Measurements from ENCODE around the gene ASB11. TPM values are rescaled to one million over a fixed set of nuclear protein-coding genes. Genes with fewer than 3 reads are reported as not detected.

Gene ASB11
- total RNA-seq, 1 donor from 2014 or later = not detected

- TF ChIP-seq CTCF (IDR thresholded peaks at IDR 0.05; ENCODE audit: unreplicated experiment) = no peak
- no peak overlapping the region for H3K27ac Mint-ChIP-seq
- peaks cover 12% of the 10 kb centered on the region for H3K4me1 Mint-ChIP-seq (ENCODE audit: low read depth)
- peaks cover 15% of the 10 kb centered on the region for H3K9me3 Mint-ChIP-seq (ENCODE audit: low read depth)
- no peaks in the 10 kb centered on the region for H3K27me3 Mint-ChIP-seq
- DNase-seq (ENCODE audit: low spot score, unreplicated experiment) = no peak
- no peak overlapping the region for H3K4me3 Mint-ChIP-seq (ENCODE audit: low read depth)
- peaks cover 3% of the 10 kb centered on the region for H3K36me3 Mint-ChIP-seq (ENCODE audit: insufficient read depth)
Measured at GRCh38 chrX:15298780-15299179, 16.7 kb downstream of the ASB11 start.

- peaks cover 12% of the 10 kb centered on the region for H3K4me1 Mint-ChIP-seq (ENCODE audit: low read depth)
- peaks cover 18% of the 10 kb centered on the region for H3K9me3 Mint-ChIP-seq (ENCODE audit: low read depth)
- H3K27me3 Mint-ChIP-seq = no peaks in the 10 kb centered on the region
- TF ChIP-seq CTCF (IDR thresholded peaks at IDR 0.05; ENCODE audit: unreplicated experiment) = no peak
- DNase-seq (ENCODE audit: low spot score, unreplicated experiment) = no peak
- H3K4me3 Mint-ChIP-seq (ENCODE audit: low read depth) = no peak overlapping the region
- H3K27ac Mint-ChIP-seq = no peak overlapping the region
- H3K36me3 Mint-ChIP-seq (ENCODE audit: insufficient read depth) = peaks cover 3% of the 10 kb centered on the region
Measured at GRCh38 chrX:15298201-15298600, 17.2 kb downstream of the ASB11 start.

- Mint-ChIP-seq H3K4me3 (ENCODE audit: low read depth) (no peak overlapping the region), H3K27ac (no peak overlapping the region), H3K9me3 (ENCODE audit: low read depth) (peaks cover 13% of the 10 kb centered on the region), H3K4me1 (ENCODE audit: low read depth) (no peaks in the 10 kb centered on the region), H3K36me3 (ENCODE audit: insufficient read depth) (no peaks in the 10 kb centered on the region), H3K27me3 (no peaks in the 10 kb centered on the region)
- TF ChIP-seq CTCF (IDR thresholded peaks at IDR 0.05; ENCODE audit: unreplicated experiment) = no peak
- no peak for DNase-seq (ENCODE audit: low spot score, unreplicated experiment)
Measured at GRCh38 chrX:15293451-15293850, 22.0 kb downstream of the ASB11 start.

- H3K4me3 Mint-ChIP-seq (ENCODE audit: low read depth) = no peak overlapping the region
- no peaks in the 10 kb centered on the region for H3K4me1 Mint-ChIP-seq (ENCODE audit: low read depth)
- H3K27ac Mint-ChIP-seq = no peak overlapping the region
- no peak for DNase-seq (ENCODE audit: low spot score, unreplicated experiment)
- no peaks in the 10 kb centered on the region for H3K36me3 Mint-ChIP-seq (ENCODE audit: insufficient read depth)
- H3K27me3 Mint-ChIP-seq = no peaks in the 10 kb centered on the region
- TF ChIP-seq CTCF (IDR thresholded peaks at IDR 0.05; ENCODE audit: unreplicated experiment) = no peak
- H3K9me3 Mint-ChIP-seq (ENCODE audit: low read depth) = peaks cover 12% of the 10 kb centered on the region
Measured at GRCh38 chrX:15292861-15293260, 22.6 kb downstream of the ASB11 start.

- no peaks in the 10 kb centered on the region for H3K27me3 Mint-ChIP-seq
- H3K9me3 Mint-ChIP-seq (ENCODE audit: low read depth) = peaks cover 14% of the 10 kb centered on the region
- no peak overlapping the region for H3K27ac Mint-ChIP-seq
- DNase-seq (ENCODE audit: low spot score, unreplicated experiment) = no peak
- H3K36me3 Mint-ChIP-seq (ENCODE audit: insufficient read depth) = no peaks in the 10 kb centered on the region
- no peak for TF ChIP-seq CTCF (IDR thresholded peaks at IDR 0.05; ENCODE audit: unreplicated experiment)
- no peak overlapping the region for H3K4me3 Mint-ChIP-seq (ENCODE audit: low read depth)
- H3K4me1 Mint-ChIP-seq (ENCODE audit: low read depth) = no peaks in the 10 kb centered on the region
Measured at GRCh38 chrX:15277604-15278003, 37.8 kb downstream of the ASB11 start.

Measured in progenitor cell of endocrine pancreas (in vitro differentiated cells).